CD4-positive, alpha-beta memory T cell (primary cell): ENCODE data around the gene FAF1. TPM values are rescaled to one million over a fixed set of nuclear protein-coding genes. Genes with fewer than 3 reads are reported as not detected.

ENCODE experiments used
- CTCF ChIA-PET: fragments of 350-600 bp; sonication (Branson Sonifier 250); formaldehyde crosslinking; loops from one replicate; lab custom pipeline; 2021; ENCODE audit warnings: inconsistent platforms; ENCODE audit not compliant: partially characterized antibody; lab: Charles Lee
- POLR2A ChIA-PET: fragments of 350-600 bp; sonication (Branson Sonifier 250); formaldehyde crosslinking; loops from one replicate; lab custom pipeline; 2021; ENCODE audit not compliant: partially characterized antibody; lab: Charles Lee
- DNase-seq, 5 donors: peaks; one replicate each; pipeline versions ENCODE4 v3.0.0 to v3.0.0-alpha.2; 2020 to 2022; ENCODE audit warnings: mixed read lengths in 1 of 5
- H3K27ac ChIP-seq: one replicate; pipeline ENCODE4 v1.7.0; 2013; ENCODE audit warnings: low read depth, low read length
- H3K27me3 ChIP-seq: 2 replicates; pipeline ENCODE4 v1.7.0; 2013; ENCODE audit warnings: mild to moderate bottlenecking, low read length, moderate library complexity; ENCODE audit not compliant: insufficient read depth
- H3K36me3 ChIP-seq: 2 replicates; pipeline ENCODE4 v1.7.0; 2013; ENCODE audit warnings: mild to moderate bottlenecking, low read length, moderate library complexity; ENCODE audit not compliant: insufficient read depth
- H3K4me1 ChIP-seq: 2 replicates; pipeline ENCODE4 v1.7.0; 2013; ENCODE audit warnings: mild to moderate bottlenecking, low read length, moderate library complexity; ENCODE audit not compliant: insufficient read depth
- H3K4me3 ChIP-seq, 2 donors: one replicate each; pipeline ENCODE4 v1.7.0; 2013; ENCODE audit warnings: low read length in 2 of 2, mild to moderate bottlenecking in 1 of 2
- H3K9me3 ChIP-seq, 2 donors: one replicate each; pipeline ENCODE4 v1.7.0; 2013; ENCODE audit warnings: low read length in 2 of 2, control low read depth in 1 of 2; ENCODE audit not compliant: control insufficient read depth in 1 of 2
- H3K27ac Mint-ChIP-seq, 7 donors: one replicate each; pipeline ENCODE4 v1.8.0; 2020 to 2021; ENCODE audit warnings: mixed read lengths in 7 of 7, mild to moderate bottlenecking in 6 of 7, inconsistent platforms in 3 of 7, moderate library complexity in 3 of 7
- H3K27me3 Mint-ChIP-seq, 2 donors: one replicate each; pipeline ENCODE4 v1.8.0; 2020 to 2021; ENCODE audit warnings: mixed read lengths in 2 of 2
- H3K36me3 Mint-ChIP-seq, 2 donors: one replicate each; pipeline ENCODE4 v1.8.0; 2020 to 2021; ENCODE audit warnings: mixed read lengths in 2 of 2, inconsistent platforms in 1 of 2, mild to moderate bottlenecking in 1 of 2
- H3K4me1 Mint-ChIP-seq, 4 donors: one replicate each; pipeline ENCODE4 v1.8.0; 2020 to 2021; ENCODE audit warnings: mixed read lengths in 4 of 4, mild to moderate bottlenecking in 1 of 4
- H3K4me3 Mint-ChIP-seq, 8 donors: one replicate each; pipeline ENCODE4 v1.8.0; 2020 to 2021; ENCODE audit warnings: mixed read lengths in 8 of 8, mild to moderate bottlenecking in 7 of 8, moderate library complexity in 6 of 8, inconsistent platforms in 3 of 8
- H3K9me3 Mint-ChIP-seq, 8 donors: one replicate each; pipeline ENCODE4 v1.8.0; 2020 to 2021; ENCODE audit warnings: mixed read lengths in 8 of 8, mild to moderate bottlenecking in 5 of 8, inconsistent platforms in 3 of 8, moderate library complexity in 1 of 8
- intact Hi-C: fragments of 100-400 bp; cut with micrococcal nuclease; formaldehyde crosslinking; loops from one replicate; pipeline ENCODE4 v1.15.1; 2023
- polyA plus RNA-seq, 2 donors: library from polyadenylated mRNA; unstranded; fragments of 300-500 nt; fragmentation: Illumina TruSeq; gene quantifications; one replicate each; pipeline ENCODE4 v1.2.3, GENCODE V29; 2021
- total RNA-seq, 2 experiments: library from RNA; stranded (reverse); gene quantifications; one replicate each; pipeline ENCODE4 v1.2.3, GENCODE V29; 2021

FAF1 gene
- total and polyA plus RNA-seq, 4 experiments from 2014 or later = 36.0 to 60.2 (median 53.9) TPM

GRCh38 chr1:50970931-50971582, 11.0 kb upstream of the FAF1 start:
- H3K4me1 ChIP-seq = peaks cover 33% of the 10 kb centered on the region
- H3K27ac ChIP-seq = peak overlapping the region; percentile 76
- peak overlapping the region; percentile 90 to 98 (median 93) for H3K27ac Mint-ChIP-seq
- no peaks in the 10 kb centered on the region for H3K36me3 ChIP-seq
- no peaks in the 10 kb centered on the region for H3K9me3 Mint-ChIP-seq
- H3K4me3 ChIP-seq = peak overlapping the region; percentile 1 to 91
- DNase-seq = no peak
- POLR2A ChIA-PET = interaction anchor here (4.0 to 4.4 kb wide), 2 partner anchors 7 to 11 kb away, joined by 88 to 122 read pairs; partner anchors contain the start of gene FAF1
- H3K27me3 ChIP-seq = no peaks in the 10 kb centered on the region
- peaks cover 9 to 35% (median 24%) of the 10 kb centered on the region in 4 donors for H3K4me1 Mint-ChIP-seq
- H3K9me3 ChIP-seq = no peaks in the 10 kb centered on the region
- CTCF ChIA-PET = interaction anchor here (0.9 to 3.5 kb wide), 5 partner anchors 8 to 98 kb away, joined by 3 to 25 read pairs (median 5); no protein-coding TSS in a partner anchor
- peaks cover 0 to 2% of the 10 kb centered on the region in 2 donors for H3K27me3 Mint-ChIP-seq
- peak overlapping the region; percentile 95 to 100 (median 98) for H3K4me3 Mint-ChIP-seq
- intact Hi-C loops = no loop called here
- H3K36me3 Mint-ChIP-seq = peaks cover 3 to 15% of the 10 kb centered on the region in 2 donors

GRCh38 chr1:50970509-50970887, 10.4 kb upstream of the FAF1 start:
- Mint-ChIP-seq H3K27me3 (peaks cover 0 to 2% of the 10 kb centered on the region in 2 donors), H3K4me1 (peaks cover 9 to 34% (median 23%) of the 10 kb centered on the region in 4 donors), H3K36me3 (peaks cover 3 to 15% of the 10 kb centered on the region in 2 donors), H3K4me3 (peak overlapping the region; percentile 95 to 100 (median 98)), H3K9me3 (no peaks in the 10 kb centered on the region), H3K27ac (peak overlapping the region; percentile 90 to 98 (median 93))
- H3K27me3 ChIP-seq = no peaks in the 10 kb centered on the region
- H3K9me3 ChIP-seq = no peaks in the 10 kb centered on the region
- H3K4me1 ChIP-seq = peaks cover 31% of the 10 kb centered on the region
- peak overlapping the region; percentile 91 to 100 for H3K4me3 ChIP-seq
- intact Hi-C loops = no loop called here
- no peaks in the 10 kb centered on the region for H3K36me3 ChIP-seq
- DNase-seq = no peak
- CTCF ChIA-PET = interaction anchor here (1.2 to 3.5 kb wide), 4 partner anchors 8 to 98 kb away, joined by 4 to 25 read pairs (median 10); no protein-coding TSS in a partner anchor
- H3K27ac ChIP-seq = peak overlapping the region; percentile 76
- POLR2A ChIA-PET = interaction anchor here (1.0 to 4.4 kb wide), 3 partner anchors 8 to 12 kb away, joined by 3 to 122 read pairs (median 88); partner anchors contain the start of gene FAF1

GRCh38 chr1:50969611-50970508, 9.8 kb upstream of the FAF1 start, which contains the start of gene CDKN2C:
Gene CDKN2C, plus strand, starts transcription at chr1:50970245. Its CDS starts 124 bp downstream, at chr1:50970369.
- Mint-ChIP-seq H3K36me3 (peaks cover 3 to 15% of the 10 kb centered on the region in 2 donors), H3K27ac (peak within 1 kb of the TSS; percentile 90 to 98 (median 95)), H3K4me1 (peaks cover 9 to 34% (median 23%) of the 10 kb centered on the region in 4 donors), H3K4me3 (peak within 1 kb of the TSS; percentile 97 to 100 (median 98)), H3K9me3 (no peaks in the 10 kb centered on the region), H3K27me3 (peaks cover 0 to 2% of the 10 kb centered on the region in 2 donors)
- H3K27ac ChIP-seq = peak within 1 kb of the TSS; percentile 76
- H3K27me3 ChIP-seq = no peaks in the 10 kb centered on the region
- no peaks in the 10 kb centered on the region for H3K9me3 ChIP-seq
- POLR2A ChIA-PET = interaction anchor here (1.0 to 4.4 kb wide), 6 partner anchors 8 to 549 kb away, joined by 3 to 122 read pairs (median 5); partner anchors contain the start of genes EPS15 and FAF1
- peak within 1 kb of the TSS; percentile 91 to 100 for H3K4me3 ChIP-seq
- DNase-seq = peak; percentile 62 to 83 (median 65)
- CTCF ChIA-PET = interaction anchor here (1.2 to 3.5 kb wide), 7 partner anchors 9 to 195 kb away, joined by 4 to 25 read pairs (median 5); partner anchors contain the start of gene FAF1
- no peaks in the 10 kb centered on the region for H3K36me3 ChIP-seq
- H3K4me1 ChIP-seq = peaks cover 31% of the 10 kb centered on the region
- intact Hi-C loops = loop anchor here (2.0 to 10.0 kb wide), 5 partner anchors 15 to 765 kb away; partner anchors contain the start of gene RNF11

- peaks cover 9 to 30% (median 23%) of the 10 kb centered on the region in 4 donors for H3K4me1 Mint-ChIP-seq
- POLR2A ChIA-PET = interaction anchor here (1.1 to 4.4 kb wide), 9 partner anchors 9 to 550 kb away, joined by 3 to 122 read pairs (median 4); partner anchors contain the start of genes EPS15, FAF1 and RNF11
- no peaks in the 10 kb centered on the region for H3K9me3 ChIP-seq
- H3K4me1 ChIP-seq = peaks cover 31% of the 10 kb centered on the region
- peak overlapping the region; percentile 97 to 100 (median 98) for H3K4me3 Mint-ChIP-seq
- peak; percentile 41 to 74 (median 51) for DNase-seq
- H3K4me3 ChIP-seq = peak overlapping the region; percentile 91 to 100
- CTCF ChIA-PET = interaction anchor here (0.6 to 3.5 kb wide), 9 partner anchors 9 to 194 kb away, joined by 3 to 25 read pairs (median 4); partner anchors contain the start of gene FAF1
- intact Hi-C loops = loop anchor here (1.0 to 10.0 kb wide), 8 partner anchors 8 to 766 kb away; partner anchors contain the start of genes FAF1 and RNF11
- peaks cover 0 to 15% of the 10 kb centered on the region in 2 donors for H3K36me3 Mint-ChIP-seq
- H3K36me3 ChIP-seq = no peaks in the 10 kb centered on the region
- H3K27ac ChIP-seq = peak overlapping the region; percentile 76
- no peaks in the 10 kb centered on the region for H3K27me3 ChIP-seq
- no peaks in the 10 kb centered on the region for H3K9me3 Mint-ChIP-seq
- H3K27ac Mint-ChIP-seq = peak overlapping the region; percentile 90 to 97 (median 96)
- no peaks in the 10 kb centered on the region for H3K27me3 Mint-ChIP-seq
Observed at GRCh38 chr1:50968821-50969610, 8.9 kb upstream of the FAF1 start.

- peak; percentile 85 to 87 (median 87) for DNase-seq
- Mint-ChIP-seq H3K4me3 (peak overlapping the region; percentile 93 to 100 (median 98)), H3K9me3 (no peaks in the 10 kb centered on the region), H3K27ac (peak overlapping the region; percentile 90 to 97 (median 96)), H3K4me1 (peaks cover 9 to 30% (median 23%) of the 10 kb centered on the region in 4 donors), H3K27me3 (no peaks in the 10 kb centered on the region), H3K36me3 (peaks cover 0 to 15% of the 10 kb centered on the region in 2 donors)
- CTCF ChIA-PET = interaction anchor here (0.6 to 3.5 kb wide), 10 partner anchors 8 to 194 kb away, joined by 3 to 25 read pairs (median 4); partner anchors contain the start of gene FAF1
- H3K36me3 ChIP-seq = no peaks in the 10 kb centered on the region
- intact Hi-C loops = loop anchor here (1.0 to 10.0 kb wide), 8 partner anchors 8 to 767 kb away; partner anchors contain the start of genes FAF1 and RNF11
- H3K4me1 ChIP-seq = peaks cover 31% of the 10 kb centered on the region
- POLR2A ChIA-PET = interaction anchor here (1.1 to 4.4 kb wide), 9 partner anchors 8 to 267 kb away, joined by 3 to 122 read pairs (median 4); partner anchors contain the start of genes FAF1 and RNF11
- peak overlapping the region; percentile 62 to 91 for H3K4me3 ChIP-seq
- peak overlapping the region; percentile 76 for H3K27ac ChIP-seq
- no peaks in the 10 kb centered on the region for H3K27me3 ChIP-seq
- H3K9me3 ChIP-seq = no peaks in the 10 kb centered on the region
Observed at GRCh38 chr1:50968158-50968820, 8.2 kb upstream of the FAF1 start.
